IPS DF 19.7 (cell line): ENCODE data around the gene RAB3C.
"Not testable (repeated sequence)": the region's sequence is repeated elsewhere in the genome, so short reads cannot be mapped to it uniquely, and the experiment has no call there.

Source experiments
- DNase-seq: peaks from one replicate; pipeline ENCODE4 v3.0.0-alpha.2; 2013; ENCODE audit warnings: low read depth, low spot score

RAB3C gene

GRCh38 chr5:58582803-58583491 is at the start of gene RAB3C:
Gene RAB3C (plus strand): TSS chr5:58583075. CDS start chr5:58583209, 134 bp downstream.
- DNase-seq, result peak; percentile 87

DNA sequence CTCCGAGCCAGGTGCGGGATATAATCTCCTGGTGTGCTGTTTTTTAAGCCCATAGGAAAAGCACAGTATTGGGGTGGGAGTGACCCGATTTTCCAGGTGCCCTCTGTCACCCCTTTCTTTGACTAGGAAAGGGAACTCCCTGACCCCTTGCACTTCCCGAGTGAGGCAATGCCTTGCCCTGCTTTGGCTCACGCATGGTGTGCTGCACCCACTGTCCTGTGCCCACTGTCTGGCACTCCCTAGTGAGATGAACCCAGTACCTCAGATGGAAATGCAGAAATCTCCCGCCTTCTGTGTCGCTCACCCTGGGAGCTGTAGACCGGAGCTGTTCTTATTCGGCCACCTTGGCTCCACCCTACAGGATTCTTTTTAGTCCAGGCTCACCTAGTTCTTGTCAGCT is 40.9 kb upstream of the RAB3C start:
- DNase-seq, result not testable (repeated sequence)

DNA sequence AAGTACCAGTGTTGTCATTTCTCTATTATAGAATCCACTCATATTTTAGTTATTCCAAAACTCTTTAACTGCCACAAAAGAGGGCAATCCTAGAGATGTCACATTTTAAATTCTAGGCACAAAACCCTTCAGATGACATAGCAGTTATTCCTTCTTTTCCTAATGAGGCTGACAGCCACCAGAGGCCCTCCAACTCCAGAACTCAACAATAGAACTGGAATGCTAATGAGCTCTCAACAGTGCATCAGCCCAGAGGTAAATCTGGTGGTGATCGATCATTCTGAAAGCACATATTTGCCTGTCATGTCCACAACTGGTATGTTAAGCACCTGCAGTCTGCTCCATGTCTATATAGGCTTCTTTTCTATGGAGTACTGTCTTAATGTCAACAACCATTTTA is 40.2 kb upstream of the RAB3C start:
- no peak for DNase-seq

GRCh38 chr5:58543723-58544122 is 39.2 kb upstream of the RAB3C start:
- DNase-seq, result no peak

DNA sequence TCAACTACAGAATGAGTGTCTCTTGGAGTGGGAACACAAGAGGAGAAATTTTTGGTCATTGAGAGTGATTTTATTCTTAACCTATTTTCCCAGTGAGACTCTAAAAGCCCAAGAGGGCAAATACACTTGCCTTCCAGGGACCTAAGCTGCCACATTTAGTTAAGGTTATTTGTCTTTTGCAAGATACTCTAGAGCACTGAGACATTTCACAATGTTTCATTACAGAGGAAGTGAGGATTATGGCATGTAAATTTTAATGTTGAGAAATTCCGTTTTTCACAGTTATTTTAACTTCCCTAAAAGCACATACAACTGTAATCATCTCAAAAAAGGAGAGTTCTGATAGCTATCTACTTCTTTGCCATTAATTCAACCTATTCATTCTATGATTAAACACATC is 38.7 kb upstream of the RAB3C start:
- DNase-seq, result no peak

- DNase-seq, result no peak
Observed at GRCh38 chr5:58544926-58545325, 37.9 kb upstream of the RAB3C start.

GRCh38 chr5:58545912-58546311 is 37.0 kb upstream of the RAB3C start:
- no peak for DNase-seq

DNA sequence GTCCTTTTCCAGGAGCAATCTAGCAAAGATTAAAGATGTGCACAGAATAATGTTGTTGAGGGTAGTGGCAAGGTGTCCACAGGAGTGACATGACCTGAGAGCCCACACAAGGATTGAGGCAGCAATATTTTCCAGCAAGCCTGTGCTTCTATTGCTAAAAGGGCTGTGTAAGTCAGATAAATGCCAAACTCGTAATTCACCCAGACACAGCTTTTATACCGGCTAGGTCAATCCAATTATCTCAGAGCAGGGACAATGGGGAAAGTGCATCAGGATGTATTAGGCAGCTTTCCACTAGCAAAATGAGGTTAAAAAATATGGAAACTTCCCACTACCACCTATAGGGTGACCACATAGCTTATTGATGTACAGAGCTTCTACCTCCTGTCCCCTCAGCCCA is 34.8 kb upstream of the RAB3C start:
- DNase-seq, result no peak

DNA sequence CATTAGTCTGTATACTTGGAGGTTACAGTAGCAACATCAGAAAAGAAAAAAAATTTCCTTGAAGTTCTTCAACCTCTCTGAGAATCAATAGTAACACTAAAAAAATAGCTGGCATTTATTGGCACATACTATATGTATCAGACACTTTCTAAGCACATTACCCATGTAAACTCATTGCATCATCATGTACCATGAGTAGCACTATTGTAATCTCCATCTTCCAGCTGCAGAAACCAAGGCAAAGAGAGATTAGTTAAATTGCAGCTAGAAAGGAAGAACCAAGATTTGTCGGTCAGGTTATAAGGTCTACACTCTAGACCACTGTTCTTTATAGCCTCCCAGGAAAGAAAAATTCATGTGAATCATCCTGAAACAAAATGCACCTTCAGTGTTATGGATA is 31.4 kb upstream of the RAB3C start:
- no peak for DNase-seq

- DNase-seq, result not testable (repeated sequence)
Observed at GRCh38 chr5:58557665-58558338, 25.1 kb upstream of the RAB3C start.

- DNase-seq, result not testable (repeated sequence)
Observed at GRCh38 chr5:58563016-58563700, 19.7 kb upstream of the RAB3C start.

DNA sequence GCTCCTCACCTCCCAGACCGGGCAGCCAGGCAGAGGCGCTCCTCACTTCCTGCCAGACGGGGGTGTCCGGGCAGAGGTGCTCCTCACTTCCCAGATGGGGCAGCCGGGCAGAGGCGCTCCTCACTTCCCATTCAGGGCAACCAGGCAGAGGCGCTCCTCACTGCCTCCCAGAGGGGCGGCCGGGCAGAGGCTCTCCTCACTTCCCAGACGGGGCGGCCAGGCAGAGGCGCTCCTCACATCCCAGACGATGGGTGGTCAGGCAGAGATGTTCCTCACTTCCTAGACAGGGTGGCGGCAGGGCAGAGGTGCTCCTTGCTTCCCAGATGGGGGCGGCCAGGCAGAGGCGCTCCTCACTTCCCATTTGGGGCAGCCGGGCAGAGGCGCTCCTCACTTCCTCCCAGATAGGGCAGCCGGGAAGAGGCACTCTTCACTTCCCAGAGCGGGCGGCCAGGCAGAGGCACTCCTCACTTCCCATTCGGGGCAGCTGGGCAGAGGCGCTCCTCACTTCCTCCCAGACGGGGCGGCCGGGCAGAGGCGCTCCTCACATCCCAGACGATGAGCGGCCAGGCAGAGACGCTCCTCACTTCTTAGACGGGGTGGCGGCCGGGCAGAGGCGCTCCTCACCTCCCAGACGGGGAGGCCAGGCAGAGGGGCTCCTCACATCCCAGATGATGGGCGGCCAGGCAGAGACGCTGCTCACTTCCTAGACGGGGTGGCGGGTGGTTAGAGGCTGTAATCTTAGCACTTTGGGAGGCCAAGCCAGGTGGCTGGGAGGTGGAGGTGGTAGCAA is 18.6 kb upstream of the RAB3C start:
- not testable (repeated sequence) for DNase-seq

- no peak for DNase-seq
Observed at GRCh38 chr5:58565033-58565432, 17.8 kb upstream of the RAB3C start.

DNA sequence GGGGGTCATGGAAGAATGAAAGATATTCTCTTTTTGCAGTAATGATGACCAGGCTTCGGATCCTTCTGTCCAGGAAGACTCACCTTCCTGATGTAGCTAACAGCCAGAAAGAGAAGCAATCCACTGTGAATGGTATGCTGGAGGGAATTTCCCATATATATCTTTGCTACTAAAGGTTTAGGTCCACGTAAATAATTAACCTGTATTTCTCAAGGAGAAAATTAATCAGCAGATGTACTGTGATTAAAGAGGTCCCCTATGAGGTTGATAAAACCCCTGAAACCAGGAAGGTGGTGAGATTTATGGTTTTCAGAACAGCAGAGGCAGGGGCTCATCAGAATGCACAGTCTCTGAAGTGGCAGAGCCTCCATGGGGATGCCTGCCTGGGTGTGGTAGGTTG is 11.4 kb upstream of the RAB3C start:
- no peak for DNase-seq

GRCh38 chr5:58572973-58573372 is 9.9 kb upstream of the RAB3C start:
- DNase-seq, result not testable (repeated sequence)

GRCh38 chr5:58579781-58580180 is 3.1 kb upstream of the RAB3C start:
- no peak for DNase-seq

GRCh38 chr5:58582019-58582802 is 664 bp upstream of the RAB3C start:
- no peak for DNase-seq

GRCh38 chr5:58595952-58596351 is 13.1 kb downstream of the RAB3C start:
- DNase-seq, result no peak

- no peak for DNase-seq
Observed at GRCh38 chr5:58598440-58598839, 15.6 kb downstream of the RAB3C start.

GRCh38 chr5:58599217-58599616 is 16.3 kb downstream of the RAB3C start:
- DNase-seq, result no peak

DNA sequence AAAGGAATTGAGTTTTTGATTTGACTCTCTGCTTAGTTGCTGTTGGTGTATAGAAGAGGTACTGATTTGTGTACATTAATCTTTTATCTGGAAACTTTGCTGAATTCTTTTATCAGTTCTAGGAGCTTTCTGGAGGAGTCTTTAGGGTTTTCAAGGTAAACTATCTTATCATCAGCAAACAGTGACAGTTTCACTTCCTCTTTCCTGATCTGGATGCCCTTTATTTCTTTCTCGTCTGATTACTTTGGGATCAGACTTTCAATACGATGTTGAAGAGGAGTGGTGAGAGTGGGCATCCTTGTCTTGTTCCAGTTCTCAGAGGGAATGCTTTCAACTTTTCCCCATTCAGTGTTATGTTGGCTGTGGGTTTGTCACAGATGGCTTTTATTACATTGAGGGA is 17.7 kb downstream of the RAB3C start:
- not testable (repeated sequence) for DNase-seq
